Karpas-422 (cell line): ENCODE data around the gene HAPLN2. TPM values are rescaled to one million over a fixed set of nuclear protein-coding genes. Genes with fewer than 3 reads are reported as not detected.
"Not testable (repeated sequence)": the region's sequence is repeated elsewhere in the genome, so short reads cannot be mapped to it uniquely, and the experiment has no call there.

Source experiments
- DNase-seq: peaks from one replicate; pipeline ENCODE4 v3.0.0-alpha.2; 2015
- H2AFZ ChIP-seq: fragments of 200-600 bp; sonication (generic); 2 replicates; pipeline ENCODE4 v1.6.1; 2014; ENCODE audit warnings: antibody characterized with exemption, low read length, mixed read lengths
- H3K27ac ChIP-seq: fragments of 200-600 bp; sonication (generic); 2 replicates; pipeline ENCODE4 v1.5.1; 2014; ENCODE audit warnings: mild to moderate bottlenecking, low read length, moderate library complexity
- H3K27me3 ChIP-seq: fragments of 200-600 bp; sonication (generic); 2 replicates; pipeline ENCODE4 v1.6.1; 2014; ENCODE audit warnings: low read length, mixed read lengths
- H3K36me3 ChIP-seq: fragments of 200-600 bp; sonication (generic); 2 replicates; pipeline ENCODE4 v1.6.1; 2014; ENCODE audit warnings: low read length, mixed read lengths; ENCODE audit not compliant: insufficient read depth
- H3K4me1 ChIP-seq: fragments of 200-600 bp; sonication (generic); 2 replicates; pipeline ENCODE4 v1.6.1; 2014; ENCODE audit warnings: mild to moderate bottlenecking, low read length, mixed read lengths
- H3K4me2 ChIP-seq: fragments of 200-600 bp; sonication (generic); 2 replicates; pipeline ENCODE4 v1.6.1; 2014; ENCODE audit warnings: low read length, low read depth, mild to moderate bottlenecking; ENCODE audit not compliant: poor library complexity, severe bottlenecking
- H3K4me3 ChIP-seq: fragments of 200-600 bp; sonication (generic); 2 replicates; pipeline ENCODE4 v1.5.1; 2014; ENCODE audit warnings: mild to moderate bottlenecking, antibody characterized with exemption, low read length, mixed read lengths
- H3K79me2 ChIP-seq: fragments of 200-600 bp; sonication (generic); 2 replicates; pipeline ENCODE4 v1.6.1; 2014; ENCODE audit warnings: mild to moderate bottlenecking, low read length, mixed read lengths
- H3K9ac ChIP-seq: fragments of 200-600 bp; sonication (generic); 2 replicates; pipeline ENCODE4 v1.6.0; 2014; ENCODE audit warnings: low read length
- H3K9me2 ChIP-seq: fragments of 200-600 bp; sonication (generic), shearing (Covaris generic); replicated peaks from 2 replicates; pipeline ENCODE4 v1.6.0; 2014; ENCODE audit warnings: mild to moderate bottlenecking, low read length, moderate library complexity; ENCODE audit not compliant: insufficient read depth
- H3K9me3 ChIP-seq: fragments of 300-700, 200-600 bp; sonication (generic); 2 replicates; pipeline ENCODE4 v1.6.1; 2014; ENCODE audit warnings: low read length, mixed read lengths
- H4K20me1 ChIP-seq: fragments of 200-600 bp; sonication (generic); 2 replicates; pipeline ENCODE4 v1.6.1; 2014; ENCODE audit warnings: mild to moderate bottlenecking, antibody characterized with exemption, low read length, low read depth; ENCODE audit not compliant: insufficient read depth
- total RNA-seq: library from RNA; depleted of rRNA; stranded (reverse); fragments of >200 nt; shearing (Covaris generic); gene quantifications from 2 replicates; pipeline ENCODE4 v1.2.3, GENCODE V29; 2014; ENCODE audit warnings: low replicate concordance

HAPLN2 gene
- total RNA-seq, 1 experiment from 2014 or later: not detected

DNA sequence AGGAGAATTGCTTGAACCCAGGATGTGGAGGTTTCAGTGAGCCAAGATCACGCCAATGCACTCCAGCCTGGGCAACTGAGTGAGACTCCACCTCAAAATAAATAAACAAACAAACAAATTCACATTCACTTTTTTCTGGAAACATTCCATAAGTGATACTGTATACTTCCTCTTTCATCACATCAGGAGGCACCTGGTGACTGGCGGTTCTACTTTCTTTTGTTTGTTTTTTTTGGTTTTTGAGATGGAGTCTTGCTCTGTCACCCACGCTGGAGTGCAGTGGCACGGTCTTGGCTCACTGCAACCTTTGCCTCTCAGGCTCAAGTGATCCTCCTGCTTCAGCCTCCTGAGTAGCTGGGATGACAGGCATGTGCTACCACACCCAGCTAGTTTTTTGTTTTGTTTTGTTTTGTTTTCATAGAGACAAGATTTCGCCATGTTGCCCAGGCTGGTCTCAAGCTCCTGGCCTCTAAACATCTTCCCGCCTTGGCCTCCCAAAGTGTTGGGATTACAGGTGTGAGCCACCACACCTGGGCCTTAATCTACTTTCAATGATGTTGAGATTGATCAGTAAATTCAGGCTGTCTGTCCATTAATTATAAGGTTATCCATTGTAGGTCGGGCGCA lies 10.7 kb downstream of the HAPLN2 start:
- H3K9ac ChIP-seq: no peak overlapping the region
- H3K27me3 ChIP-seq: no peaks in the 10 kb centered on the region
- H3K79me2 ChIP-seq: no peaks in the 10 kb centered on the region
- H3K9me3 ChIP-seq: no peaks in the 10 kb centered on the region
- no peak overlapping the region for H3K27ac ChIP-seq
- H2AFZ ChIP-seq: no peak overlapping the region
- no peak overlapping the region for H3K4me3 ChIP-seq
- no peak overlapping the region for H3K4me2 ChIP-seq
- H3K36me3 ChIP-seq: no peaks in the 10 kb centered on the region
- no peak for DNase-seq
- H3K4me1 ChIP-seq: no peaks in the 10 kb centered on the region
- no peaks in the 10 kb centered on the region for H3K9me2 ChIP-seq
- H4K20me1 ChIP-seq: no peaks in the 10 kb centered on the region

DNA sequence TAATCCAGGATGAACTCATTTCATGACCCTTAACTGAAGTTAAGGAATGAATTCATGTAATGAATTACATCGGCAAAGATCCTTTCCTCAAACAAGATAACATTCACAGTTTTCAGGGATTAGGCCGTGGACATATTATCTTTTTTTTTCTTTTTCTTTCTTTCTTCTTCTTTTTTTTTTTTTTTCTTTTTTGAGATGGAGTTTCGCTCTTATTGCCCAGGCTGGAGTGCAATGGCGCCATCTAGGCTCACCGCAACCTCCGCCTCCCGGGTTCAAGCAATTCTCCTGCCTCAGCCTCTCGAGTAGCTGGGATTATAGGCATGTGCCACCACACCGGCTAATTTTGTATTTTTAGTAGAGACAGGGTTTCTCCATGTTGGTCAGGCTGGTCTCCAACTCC lies 11.9 kb downstream of the HAPLN2 start:
- not testable (repeated sequence) for H3K4me2 ChIP-seq, H3K79me2 ChIP-seq, H3K9me2 ChIP-seq, H3K4me1 ChIP-seq, DNase-seq, H4K20me1 ChIP-seq, H3K27ac ChIP-seq, H3K9ac ChIP-seq, H3K4me3 ChIP-seq, H3K36me3 ChIP-seq, H3K27me3 ChIP-seq, H3K9me3 ChIP-seq, H2AFZ ChIP-seq

DNA sequence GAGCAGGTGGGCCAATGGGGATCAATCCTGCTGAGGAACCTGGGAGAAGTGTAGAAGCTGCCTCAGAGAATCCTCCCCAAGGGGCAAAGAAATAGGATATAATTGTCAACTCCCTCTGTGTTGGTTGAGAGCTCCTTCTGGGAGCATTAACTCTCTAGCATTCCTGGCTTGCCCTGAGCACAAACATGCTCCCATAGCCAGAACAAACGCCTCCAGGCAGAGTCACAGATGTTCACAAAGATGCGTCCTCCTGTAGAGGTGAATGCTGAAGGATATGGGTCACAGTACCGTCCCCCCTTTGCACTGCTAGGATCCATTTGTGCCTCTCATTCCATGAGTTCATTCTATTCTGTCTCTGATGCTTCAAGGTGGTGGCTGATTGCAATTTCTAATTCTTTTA lies 13.1 kb downstream of the HAPLN2 start:
- Histone ChIP-seq H3K27me3 (no peaks in the 10 kb centered on the region), H3K4me2 (no peak overlapping the region), H3K4me3 (no peak overlapping the region), H2AFZ (no peak overlapping the region), H3K9ac (no peak overlapping the region), H3K27ac (no peak overlapping the region), H3K79me2 (no peaks in the 10 kb centered on the region), H3K4me1 (no peaks in the 10 kb centered on the region), H3K9me3 (no peaks in the 10 kb centered on the region), H4K20me1 (no peaks in the 10 kb centered on the region), H3K9me2 (no peaks in the 10 kb centered on the region), H3K36me3 (no peaks in the 10 kb centered on the region)
- no peak for DNase-seq

DNA sequence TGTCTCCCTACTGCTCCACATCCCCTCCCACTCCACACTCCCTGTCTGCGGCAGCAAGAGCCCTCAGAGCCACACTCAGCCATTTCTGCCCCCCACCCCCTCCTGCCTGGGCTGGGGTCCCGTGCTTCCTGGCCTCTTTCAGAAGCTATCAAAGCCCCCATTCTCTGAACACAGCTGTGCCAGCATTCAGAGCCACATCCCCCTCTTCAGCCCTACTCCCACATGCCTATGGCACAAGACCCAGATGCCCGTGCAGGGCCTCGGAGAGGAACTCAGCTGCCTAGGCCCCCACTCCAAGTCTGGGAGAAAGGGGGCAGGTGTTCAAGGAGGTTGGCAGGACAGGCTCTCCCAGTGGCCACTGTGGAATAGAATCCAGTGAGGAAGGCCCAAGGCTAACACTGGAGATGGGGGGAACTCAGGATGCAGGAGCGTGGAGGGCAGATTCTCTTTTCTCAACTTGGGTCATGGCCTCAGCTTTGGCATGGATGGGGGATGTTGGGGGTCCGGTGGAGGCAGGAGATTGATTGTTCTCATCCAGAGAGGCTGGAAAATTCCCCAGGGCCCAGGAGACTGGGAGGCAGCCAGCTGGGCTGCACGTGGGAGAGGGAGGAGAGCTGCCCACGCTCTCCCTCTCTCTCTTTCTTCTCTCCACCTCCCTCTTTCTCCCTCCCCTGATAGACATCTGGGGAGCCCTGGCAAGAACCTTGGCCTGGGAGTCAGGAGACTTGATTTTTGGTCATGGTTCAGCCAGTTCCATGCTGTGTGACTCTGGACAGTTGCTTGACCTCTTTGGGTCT lies 19.2 kb downstream of the HAPLN2 start:
- Histone ChIP-seq H4K20me1 (no peaks in the 10 kb centered on the region), H3K4me3 (no peak overlapping the region), H3K4me2 (no peak overlapping the region), H3K9me2 (no peaks in the 10 kb centered on the region), H2AFZ (no peak overlapping the region), H3K4me1 (no peaks in the 10 kb centered on the region), H3K9ac (no peak overlapping the region), H3K36me3 (no peaks in the 10 kb centered on the region), H3K27me3 (no peaks in the 10 kb centered on the region), H3K79me2 (no peaks in the 10 kb centered on the region), H3K27ac (no peak overlapping the region), H3K9me3 (no peaks in the 10 kb centered on the region)
- no peak for DNase-seq

DNA sequence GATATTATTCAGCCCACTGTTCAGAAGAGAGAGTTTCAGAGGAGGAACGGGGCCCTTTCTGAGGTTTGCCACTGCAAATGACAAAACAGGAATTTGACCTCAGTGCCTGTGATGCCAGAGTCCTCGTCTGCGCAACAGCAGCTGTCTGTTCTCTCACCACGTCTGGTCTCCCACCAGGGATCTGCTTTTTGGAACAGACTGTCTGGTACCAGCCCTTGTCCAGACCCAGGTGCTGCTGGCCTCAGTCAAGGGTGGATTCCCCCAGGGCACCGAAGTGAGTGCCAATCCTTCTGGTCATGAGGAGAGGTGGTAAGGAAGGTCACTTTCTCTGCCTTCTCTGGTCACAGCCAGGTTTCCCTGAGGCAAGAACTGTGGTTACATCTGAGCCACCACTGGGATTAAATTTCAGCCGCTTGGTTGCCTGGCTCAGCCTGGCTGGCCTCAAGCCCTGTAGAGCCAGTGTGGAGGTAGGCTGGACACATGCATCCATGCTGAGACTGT lies 20.4 kb downstream of the HAPLN2 start:
- Histone ChIP-seq H3K9me3 (no peaks in the 10 kb centered on the region), H4K20me1 (no peaks in the 10 kb centered on the region), H3K36me3 (no peaks in the 10 kb centered on the region), H3K9ac (no peak overlapping the region), H3K27ac (no peak overlapping the region), H3K9me2 (no peaks in the 10 kb centered on the region), H3K4me1 (no peaks in the 10 kb centered on the region), H3K27me3 (no peaks in the 10 kb centered on the region), H3K4me2 (no peak overlapping the region), H3K4me3 (no peak overlapping the region), H2AFZ (no peak overlapping the region), H3K79me2 (no peaks in the 10 kb centered on the region)
- DNase-seq: no peak

DNA sequence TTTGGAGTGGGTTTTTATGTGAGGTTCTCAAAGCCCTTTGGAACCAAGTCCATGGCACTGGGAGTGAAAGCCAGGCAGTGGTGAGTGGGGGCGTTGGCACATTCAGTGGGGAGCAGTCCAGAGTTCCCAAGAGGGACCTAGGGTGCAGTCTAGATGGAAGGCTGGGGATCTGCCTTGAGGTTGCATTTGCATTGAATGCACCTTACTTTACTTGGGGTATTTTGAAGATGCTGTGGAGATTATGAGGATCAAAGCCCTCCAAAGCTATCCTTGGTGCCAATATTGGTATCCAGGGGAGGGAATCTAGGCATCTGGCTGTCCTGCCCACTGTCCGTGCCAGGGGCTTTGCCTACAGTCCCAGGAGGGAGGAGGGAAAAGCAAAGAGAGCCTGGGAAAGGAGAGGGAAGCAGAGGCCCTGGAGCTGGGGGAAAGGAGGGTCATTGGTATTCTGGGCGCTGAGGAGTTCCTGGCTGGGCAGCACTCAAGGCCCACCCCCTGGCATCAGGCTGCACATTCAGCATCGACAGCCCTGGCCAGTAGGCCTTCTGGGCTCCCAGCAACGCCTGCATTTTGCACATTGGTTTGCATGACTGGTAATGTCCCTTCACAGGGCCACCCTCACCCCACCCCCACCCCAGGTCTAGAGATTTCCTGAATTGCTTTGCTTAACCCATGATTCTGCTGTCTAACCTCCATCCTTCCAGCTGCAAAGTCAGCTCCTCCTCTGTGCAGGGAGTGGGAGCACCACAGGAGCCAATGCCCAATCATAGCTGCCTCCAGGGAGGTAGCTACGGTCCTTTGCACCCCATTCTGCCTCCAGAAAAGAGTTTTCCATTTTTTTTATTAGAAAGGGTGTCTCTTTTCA lies 21.9 kb downstream of the HAPLN2 start:
- H3K9ac ChIP-seq: no peak overlapping the region

DNA sequence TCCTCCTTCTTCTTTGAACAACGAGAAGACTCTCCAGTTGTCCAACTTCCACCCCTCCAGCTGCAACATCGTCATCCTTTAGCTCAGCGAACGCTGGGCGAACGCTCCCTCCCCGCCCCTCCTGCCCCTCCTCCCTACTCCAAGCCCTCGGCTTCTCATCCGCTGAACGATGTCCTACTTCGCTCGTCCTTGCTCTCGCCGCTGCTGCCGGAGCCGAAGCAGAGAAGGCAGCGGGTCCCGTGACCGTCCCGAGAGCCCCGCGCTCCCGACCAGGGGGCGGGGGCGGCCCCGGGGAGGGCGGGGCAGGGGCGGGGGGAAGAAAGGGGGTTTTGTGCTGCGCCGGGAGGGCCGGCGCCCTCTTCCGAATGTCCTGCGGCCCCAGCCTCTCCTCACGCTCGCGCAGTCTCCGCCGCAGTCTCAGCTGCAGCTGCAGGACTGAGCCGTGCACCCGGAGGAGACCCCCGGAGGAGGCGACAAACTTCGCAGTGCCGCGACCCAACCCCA lies 22.6 kb downstream of the HAPLN2 start, which contains the start of gene BCAN:
TSS of gene BCAN (plus strand) at position 357 of the 504 bp plus-strand sequence. CDS start 3,938 bp downstream, outside the sequence.
- Histone ChIP-seq H3K9ac (no peak within 1 kb of the TSS), H3K36me3 (no peaks in the 10 kb centered on the region), H3K4me1 (no peaks in the 10 kb centered on the region), H3K27ac (no peak within 1 kb of the TSS), H3K4me3 (no peak within 1 kb of the TSS), H3K27me3 (no peaks in the 10 kb centered on the region), H3K9me2 (no peaks in the 10 kb centered on the region), H3K79me2 (no peaks in the 10 kb centered on the region), H3K9me3 (no peaks in the 10 kb centered on the region), H3K4me2 (no peak within 1 kb of the TSS), H4K20me1 (no peaks in the 10 kb centered on the region), H2AFZ (no peak within 1 kb of the TSS)
- no peak for DNase-seq

More for the DNA sequence above, 21.9 kb downstream of the HAPLN2 start:
- DNase-seq: no peak
- Histone ChIP-seq H3K4me3 (no peak overlapping the region), H3K9me2 (no peaks in the 10 kb centered on the region), H3K27ac (no peak overlapping the region), H2AFZ (no peak overlapping the region), H3K27me3 (no peaks in the 10 kb centered on the region), H3K79me2 (no peaks in the 10 kb centered on the region), H4K20me1 (no peaks in the 10 kb centered on the region), H3K4me1 (no peaks in the 10 kb centered on the region), H3K9me3 (no peaks in the 10 kb centered on the region), H3K36me3 (no peaks in the 10 kb centered on the region), H3K4me2 (no peak overlapping the region)
